ENCODE data around the gene WDR31.

DNA sequence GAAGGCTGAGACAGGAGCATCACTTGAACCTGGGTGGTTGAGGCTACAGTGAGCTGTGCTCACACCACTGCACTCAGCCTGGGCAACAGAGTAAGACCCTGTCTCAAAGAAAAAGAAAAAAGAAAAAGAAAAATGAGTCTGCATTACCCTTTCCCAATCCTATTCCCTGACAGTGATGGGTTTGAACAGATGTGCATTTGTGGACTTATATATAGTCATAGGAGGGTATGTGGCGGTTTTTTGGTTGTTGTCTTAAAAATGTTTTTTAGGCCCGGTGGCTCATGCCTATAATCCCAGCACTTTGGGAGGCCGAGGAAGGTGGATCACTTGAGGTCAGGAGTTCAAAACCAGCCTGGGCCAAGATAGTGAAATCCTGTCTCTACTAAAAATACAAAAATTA lies 23.3 kb upstream of the WDR31 start:
- TF ChIP-seq, protein P1, sequence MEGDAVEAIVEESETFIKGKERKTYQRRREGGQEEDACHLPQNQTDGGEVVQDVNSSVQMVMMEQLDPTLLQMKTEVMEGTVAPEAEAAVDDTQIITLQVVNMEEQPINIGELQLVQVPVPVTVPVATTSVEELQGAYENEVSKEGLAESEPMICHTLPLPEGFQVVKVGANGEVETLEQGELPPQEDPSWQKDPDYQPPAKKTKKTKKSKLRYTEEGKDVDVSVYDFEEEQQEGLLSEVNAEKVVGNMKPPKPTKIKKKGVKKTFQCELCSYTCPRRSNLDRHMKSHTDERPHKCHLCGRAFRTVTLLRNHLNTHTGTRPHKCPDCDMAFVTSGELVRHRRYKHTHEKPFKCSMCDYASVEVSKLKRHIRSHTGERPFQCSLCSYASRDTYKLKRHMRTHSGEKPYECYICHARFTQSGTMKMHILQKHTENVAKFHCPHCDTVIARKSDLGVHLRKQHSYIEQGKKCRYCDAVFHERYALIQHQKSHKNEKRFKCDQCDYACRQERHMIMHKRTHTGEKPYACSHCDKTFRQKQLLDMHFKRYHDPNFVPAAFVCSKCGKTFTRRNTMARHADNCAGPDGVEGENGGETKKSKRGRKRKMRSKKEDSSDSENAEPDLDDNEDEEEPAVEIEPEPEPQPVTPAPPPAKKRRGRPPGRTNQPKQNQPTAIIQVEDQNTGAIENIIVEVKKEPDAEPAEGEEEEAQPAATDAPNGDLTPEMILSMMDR (IDR thresholded peaks at IDR 0.05; ENCODE audit: insufficient read depth, low read depth, low read length) = no peak
- no peak for TF ChIP-seq EZH2 (IDR thresholded peaks at IDR 0.05; ENCODE audit: insufficient read depth, low read length)

Data from astrocyte (in vitro differentiated cells and primary cell).